ENCODE results near the gene PTTG1IP. TPM values are rescaled to one million over a fixed set of nuclear protein-coding genes. Genes with fewer than 3 reads are reported as not detected.
A peak's percentile ranks its signal among the peaks of the same experiment; 100 is the strongest.

Gene PTTG1IP
- total and polyA plus RNA-seq, 2 of the 13 experiments (the other 11 are each of a cell fraction or from before 2014, with no cell fraction given) = 161 to 700 TPM

- TF ChIP-seq LBX2 (CRISPR knock-in tag; IDR thresholded peaks at IDR 0.05; ENCODE audit: borderline replicate concordance) = peak; percentile 20; the same call in 1 of the 2 replicates
- TF ChIP-seq GFI1 (CRISPR knock-in tag; IDR thresholded peaks at IDR 0.05; ENCODE audit: borderline replicate concordance) = peak; percentile 77
- no peak for TF ChIP-seq ZZZ3 (CRISPR knock-in tag; IDR thresholded peaks at IDR 0.05; ENCODE audit: borderline replicate concordance)
- TF ChIP-seq ZNF101 (CRISPR knock-in tag; IDR thresholded peaks at IDR 0.05; ENCODE audit: borderline replicate concordance, low read depth) = no peak
- TF ChIP-seq HIC2 (CRISPR knock-in tag; IDR thresholded peaks at IDR 0.05; ENCODE audit: low read depth) = no peak
- TF ChIP-seq FUBP1 (CRISPR knock-in tag; IDR thresholded peaks at IDR 0.05; ENCODE audit: borderline replicate concordance) = no peak
- no peak; the same call in 1 of the 2 replicates for TF ChIP-seq ZMYM4 (CRISPR knock-in tag; IDR thresholded peaks at IDR 0.05)
- no peak for TF ChIP-seq ZNF766 (CRISPR knock-in tag; IDR thresholded peaks at IDR 0.05; ENCODE audit: borderline replicate concordance)
- 0 out of 2 replicates have a peak, but pooled peaks have one; percentile 5 for TF ChIP-seq ZNF777 (CRISPR knock-in tag; IDR thresholded peaks at IDR 0.05)
- TF ChIP-seq SP4 (CRISPR knock-in tag; IDR thresholded peaks at IDR 0.05) = peak; percentile 55; the same call in 1 of the 2 replicates
- no peak for TF ChIP-seq TCF7 (IDR thresholded peaks at IDR 0.05; ENCODE audit: low read depth)
- no peak for TF ChIP-seq PLSCR1 (CRISPR knock-in tag; IDR thresholded peaks at IDR 0.05; ENCODE audit: borderline replicate concordance)
- TF ChIP-seq TFE3 (CRISPR knock-in tag; IDR thresholded peaks at IDR 0.05) = peak; percentile 57; the same call in 1 of the 2 replicates
- TF ChIP-seq IRX3 (CRISPR knock-in tag; IDR thresholded peaks at IDR 0.05; ENCODE audit: borderline replicate concordance, low read depth) = no peak
- peak; percentile 71; the same call in 1 of the 2 replicates for TF ChIP-seq ZBTB26 (CRISPR knock-in tag; IDR thresholded peaks at IDR 0.05; ENCODE audit: borderline replicate concordance)
- TF ChIP-seq FOXJ3 (CRISPR knock-in tag; IDR thresholded peaks at IDR 0.05; ENCODE audit: borderline replicate concordance) = no peak
- TF ChIP-seq TSC22D2 (CRISPR knock-in tag; IDR thresholded peaks at IDR 0.05; ENCODE audit: borderline replicate concordance) = no peak
- no peak for TF ChIP-seq SRSF9 (IDR thresholded peaks at IDR 0.05; ENCODE audit: borderline replicate concordance, insufficient read depth, low read depth, low read length, poor library complexity, severe bottlenecking)
- TF ChIP-seq RFX3 (CRISPR knock-in tag; IDR thresholded peaks at IDR 0.05) = no peak
Measured at GRCh38 chr21:44801468-44802395, 71.8 kb downstream of the PTTG1IP start, which contains the start of gene UBE2G2 (continued).

Measured in HepG2 (cell line).